Lower lobe of right lung (tissue), 2 donors: Measurements from ENCODE around the gene FALEC. TPM values are rescaled to one million over a fixed set of nuclear protein-coding genes. Genes with fewer than 3 reads are reported as not detected.

Source experiments
- ATAC-seq, 2 donors: fragments of 200-7000 bp; cut with Tn5 transposase; one replicate each; pipeline ENCODE4 v1.9.1; 2020 to 2022; ENCODE audit warnings: mild to moderate bottlenecking in 2 of 2, moderate library complexity in 2 of 2
- DNase-seq: peaks from one replicate; pipeline ENCODE4 v3.0.0-alpha.2; 2020
- H3K27ac ChIP-seq: fragments of 200-600 bp; one replicate; pipeline ENCODE4 v1.8.0; 2022
- H3K27me3 ChIP-seq: fragments of 200-600 bp; one replicate; pipeline ENCODE4 v1.8.0; 2022; ENCODE audit warnings: low read depth
- H3K36me3 ChIP-seq: fragments of 200-600 bp; one replicate; pipeline ENCODE4 v1.8.0; 2022; ENCODE audit warnings: mild to moderate bottlenecking
- H3K4me1 ChIP-seq: fragments of 200-600 bp; one replicate; pipeline ENCODE4 v1.8.0; 2022
- H3K4me3 ChIP-seq: fragments of 200-600 bp; one replicate; pipeline ENCODE4 v1.8.0; 2022; ENCODE audit warnings: mild to moderate bottlenecking
- H3K9me3 ChIP-seq: fragments of 200-600 bp; one replicate; pipeline ENCODE4 v1.8.0; 2022
- CTCF ChIP-seq: fragments of 200-600 bp; IDR thresholded peaks from one replicate; pipeline ENCODE4 v1.8.0; 2022; ENCODE audit warnings: antibody characterized with exemption, mild to moderate bottlenecking
- intact Hi-C: fragments of 100-400 bp; cut with DNase I; formaldehyde crosslinking; loops from one replicate; pipeline ENCODE4 v1.11.0; 2022
- total RNA-seq: library from RNA; stranded (reverse); fragmentation: NEBNext Ultra II Directional; extraction: Animal tissue kit (Norgen Biotek cat#: 25700); gene quantifications from one replicate; pipeline ENCODE4 v1.2.1, GENCODE V29; 2021
- donor health status: DM: no; HTN: yes; CAD: no; lungs with severe emphysema.

Gene FALEC
- total RNA-seq, 1 donor from 2014 or later: not detected

GRCh38 chr1:150484431-150484830, 31.1 kb upstream of the FALEC start:
- no peak for ATAC-seq
- intact Hi-C loops: no loop called here
- no peak for TF ChIP-seq CTCF
- no peak overlapping the region for H3K27ac ChIP-seq
- H3K27me3 ChIP-seq: no peaks in the 10 kb centered on the region
- peaks cover 8% of the 10 kb centered on the region for H3K36me3 ChIP-seq
- H3K4me1 ChIP-seq: peaks cover 13% of the 10 kb centered on the region
- no peak for DNase-seq
- H3K4me3 ChIP-seq: no peak overlapping the region
- H3K9me3 ChIP-seq: no peaks in the 10 kb centered on the region

GRCh38 chr1:150484861-150485260, 30.7 kb upstream of the FALEC start:
- Histone ChIP-seq H3K27me3 (no peaks in the 10 kb centered on the region), H3K27ac (no peak overlapping the region), H3K36me3 (peaks cover 12% of the 10 kb centered on the region), H3K9me3 (no peaks in the 10 kb centered on the region), H3K4me1 (peaks cover 13% of the 10 kb centered on the region), H3K4me3 (no peak overlapping the region)
- ATAC-seq: no peak
- no peak for DNase-seq
- intact Hi-C loops: no loop called here
- TF ChIP-seq CTCF: no peak

DNA sequence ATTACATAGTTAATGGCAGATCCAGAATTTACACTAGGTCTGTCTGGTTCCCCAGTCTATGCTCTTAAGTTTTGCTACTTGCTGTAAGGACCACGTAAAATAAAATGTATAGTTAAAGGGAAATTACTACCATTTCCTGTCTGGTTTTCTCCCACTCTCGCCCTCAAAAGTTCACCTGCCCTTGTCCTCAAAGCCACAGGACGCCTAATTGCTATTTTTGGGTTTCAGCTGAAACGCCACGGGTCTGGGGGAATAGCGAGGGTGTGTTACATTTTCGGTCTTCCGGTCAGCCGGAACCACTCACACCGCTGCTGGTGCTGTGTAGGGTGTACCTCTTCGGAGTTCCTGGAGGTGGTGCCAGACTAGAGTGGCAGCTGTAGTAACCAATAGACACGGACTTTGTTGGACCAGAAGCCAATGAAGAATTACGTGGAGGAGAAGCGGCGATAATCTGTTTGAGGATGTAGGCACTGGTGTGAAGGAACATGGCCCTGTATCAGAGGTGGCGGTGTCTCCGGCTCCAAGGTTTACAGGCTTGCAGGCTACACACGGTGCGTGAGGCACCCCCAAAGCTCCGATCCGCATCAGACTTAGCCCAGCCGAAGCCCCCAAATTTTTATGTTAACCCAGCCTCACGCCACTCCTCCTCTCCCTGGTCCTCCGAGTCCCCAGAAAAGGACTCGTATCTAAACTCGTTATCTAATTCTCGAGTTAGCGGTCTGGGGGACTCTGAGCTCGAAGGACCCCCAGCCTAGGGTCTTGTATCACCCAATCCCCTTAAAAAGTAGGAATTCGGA, 28.4 kb upstream of the FALEC start, which contains the start of gene TARS2:
TARS2 (plus strand) TSS at position 454 of the 797 bp plus-strand sequence; CDS start at position 486, 32 bp downstream.
- H3K27ac ChIP-seq: peak within 1 kb of the TSS; percentile 83
- intact Hi-C loops: no loop called here

DNA sequence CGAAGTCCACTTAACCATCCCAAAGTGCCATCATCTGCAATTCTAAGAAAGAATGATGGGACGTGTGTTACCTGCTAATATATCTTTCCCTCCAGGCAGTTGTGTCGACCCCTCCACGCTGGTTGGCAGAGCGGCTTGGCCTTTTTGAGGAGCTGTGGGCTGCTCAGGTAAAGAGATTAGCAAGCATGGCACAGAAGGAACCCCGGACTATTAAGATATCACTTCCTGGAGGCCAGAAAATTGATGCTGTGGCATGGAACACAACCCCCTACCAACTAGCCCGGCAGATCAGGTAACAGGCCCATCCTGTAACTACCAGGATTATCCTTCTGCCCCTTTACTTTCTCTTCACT, 27.8 kb upstream of the FALEC start:
- peak overlapping the region; percentile 83 for H3K27ac ChIP-seq
- intact Hi-C loops: no loop called here

More for the DNA sequence above, 28.4 kb upstream of the FALEC start, which contains the start of gene TARS2:
- DNase-seq: peak; percentile 93
- H3K9me3 ChIP-seq: no peaks in the 10 kb centered on the region
- H3K4me3 ChIP-seq: peak within 1 kb of the TSS; percentile 94
- H3K4me1 ChIP-seq: peaks cover 13% of the 10 kb centered on the region
- H3K36me3 ChIP-seq: peaks cover 36% of the 10 kb centered on the region
- no peaks in the 10 kb centered on the region for H3K27me3 ChIP-seq
- peak; percentile 29 for TF ChIP-seq CTCF
- peak; percentile 100 for ATAC-seq

DNA sequence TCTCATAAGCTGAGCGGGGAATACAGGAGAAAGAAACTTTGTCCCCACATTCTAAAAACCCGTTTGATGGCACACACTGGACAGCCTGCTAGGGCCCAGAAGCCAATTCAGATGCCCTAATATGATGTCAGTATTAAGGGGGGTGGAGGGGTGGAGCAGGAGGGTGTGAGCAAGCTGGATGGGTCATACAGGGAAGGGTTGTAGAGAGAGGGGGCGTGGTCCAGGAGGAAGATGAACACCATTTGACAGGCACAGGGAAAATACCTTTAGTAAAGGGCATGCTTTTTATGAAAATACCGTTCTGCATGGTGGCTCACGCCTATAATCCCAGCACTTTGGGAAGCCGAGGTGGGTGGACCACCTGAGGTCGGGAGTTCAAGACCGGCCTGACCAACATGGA, 22.4 kb upstream of the FALEC start:
- Histone ChIP-seq H3K9me3 (no peaks in the 10 kb centered on the region), H3K27me3 (no peaks in the 10 kb centered on the region), H3K27ac (no peak overlapping the region), H3K4me1 (peaks cover 6% of the 10 kb centered on the region), H3K36me3 (peaks cover 85% of the 10 kb centered on the region), H3K4me3 (no peak overlapping the region)
- intact Hi-C loops: no loop called here
- DNase-seq (no peak), ATAC-seq (no peak)
- TF ChIP-seq CTCF: no peak

More for the DNA sequence above, 27.8 kb upstream of the FALEC start:
- H3K27me3 ChIP-seq: no peaks in the 10 kb centered on the region
- DNase-seq (no peak), ATAC-seq (peak in 1 of 2 donors; percentile 2)
- peaks cover 13% of the 10 kb centered on the region for H3K4me1 ChIP-seq
- H3K36me3 ChIP-seq: peaks cover 40% of the 10 kb centered on the region
- no peaks in the 10 kb centered on the region for H3K9me3 ChIP-seq
- TF ChIP-seq CTCF: no peak
- peak overlapping the region; percentile 94 for H3K4me3 ChIP-seq
